ENCODE measurements around the gene GFPT2.

The GFPT2 gene

DNA sequence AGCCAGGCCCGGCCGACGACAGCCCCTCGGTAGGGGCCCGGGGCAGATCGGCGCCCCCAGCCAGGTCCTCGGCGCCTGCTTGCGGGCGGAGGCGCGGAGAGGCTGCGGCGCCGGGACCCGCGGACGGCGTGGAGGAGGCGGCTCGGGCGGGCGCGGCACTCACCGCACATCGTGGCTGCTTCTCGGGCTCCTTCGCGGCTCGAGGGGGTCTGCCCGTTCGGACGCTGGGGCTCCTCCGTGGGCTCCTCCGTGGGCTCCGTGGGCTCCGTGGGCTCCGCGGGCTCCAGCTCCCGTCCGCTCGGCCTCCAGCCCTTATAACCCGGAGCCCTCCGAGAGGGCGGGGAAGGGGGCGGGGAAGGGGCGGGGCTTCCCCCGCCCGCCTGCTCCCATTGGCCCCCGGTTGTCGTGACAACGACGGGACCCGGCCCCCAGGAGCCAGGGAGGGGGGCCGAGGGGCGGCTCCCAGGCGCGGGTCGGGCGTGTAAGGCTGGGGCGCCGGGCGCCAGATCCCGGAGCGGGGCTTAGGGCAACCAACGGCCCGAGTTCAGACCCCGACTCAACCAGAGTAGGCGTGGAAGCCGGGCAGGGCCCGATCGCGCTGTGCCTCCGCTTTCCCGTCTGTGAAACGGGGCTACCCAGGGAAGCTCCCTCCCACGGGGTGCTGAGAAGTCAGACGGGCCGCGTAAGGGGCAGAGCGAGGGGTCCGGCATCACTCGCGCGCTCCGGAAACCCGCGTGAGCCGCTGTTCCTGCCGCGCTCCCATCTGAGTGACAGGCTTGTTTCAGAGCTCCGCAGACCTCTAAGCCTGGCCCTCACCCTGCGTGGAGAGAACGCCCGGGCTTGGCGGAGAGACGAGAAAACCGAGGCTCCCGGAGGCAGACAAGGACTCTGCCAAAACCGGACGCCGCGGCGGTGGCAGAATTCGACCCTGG is at the start of gene GFPT2:
GFPT2 (minus strand) TSS at position 289 of the 932 bp plus-strand sequence; CDS start at position 170, 119 bp downstream.
- no peak for TF ChIP-seq EGR1 (IDR thresholded peaks at IDR 0.05)
- peak; percentile 65; the same call in 1 of the 2 replicates for TF ChIP-seq ZBTB7A (IDR thresholded peaks at IDR 0.05; ENCODE audit: low read depth)
- TF ChIP-seq, protein P1, sequence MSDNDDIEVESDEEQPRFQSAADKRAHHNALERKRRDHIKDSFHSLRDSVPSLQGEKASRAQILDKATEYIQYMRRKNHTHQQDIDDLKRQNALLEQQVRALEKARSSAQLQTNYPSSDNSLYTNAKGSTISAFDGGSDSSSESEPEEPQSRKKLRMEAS (IDR thresholded peaks at IDR 0.05) = 0 out of 2 replicates have a peak, but pooled peaks have one; percentile 12
- TF ChIP-seq TAF1 (IDR thresholded peaks at IDR 0.05; ENCODE audit: low read depth) = 0 out of 2 replicates have a peak, but pooled peaks have one; percentile 34

DNA sequence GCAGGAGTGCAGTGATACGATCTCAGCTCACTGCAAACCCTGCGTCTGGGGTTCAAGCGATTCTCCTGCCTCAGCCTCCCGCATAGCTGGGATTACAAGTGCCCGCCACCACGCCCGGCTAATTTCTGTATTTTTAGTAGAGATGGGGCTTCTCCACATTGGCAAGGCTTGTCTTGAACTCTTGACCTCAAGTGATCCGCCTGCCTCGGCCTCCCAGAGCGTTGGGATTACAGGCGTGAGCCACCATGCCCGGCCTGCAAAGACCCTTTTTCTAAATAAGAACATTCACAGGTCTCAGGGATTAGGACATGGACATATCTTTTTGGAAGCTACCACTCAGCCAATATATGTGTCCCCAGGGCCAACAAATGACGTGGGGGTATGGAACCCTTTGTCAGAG is 49.6 kb upstream of the GFPT2 start:
- TF ChIP-seq, protein P1 (IDR thresholded peaks at IDR 0.05) = no peak
- no peak for TF ChIP-seq YY1 (IDR thresholded peaks at IDR 0.05; ENCODE audit: low read depth)

DNA sequence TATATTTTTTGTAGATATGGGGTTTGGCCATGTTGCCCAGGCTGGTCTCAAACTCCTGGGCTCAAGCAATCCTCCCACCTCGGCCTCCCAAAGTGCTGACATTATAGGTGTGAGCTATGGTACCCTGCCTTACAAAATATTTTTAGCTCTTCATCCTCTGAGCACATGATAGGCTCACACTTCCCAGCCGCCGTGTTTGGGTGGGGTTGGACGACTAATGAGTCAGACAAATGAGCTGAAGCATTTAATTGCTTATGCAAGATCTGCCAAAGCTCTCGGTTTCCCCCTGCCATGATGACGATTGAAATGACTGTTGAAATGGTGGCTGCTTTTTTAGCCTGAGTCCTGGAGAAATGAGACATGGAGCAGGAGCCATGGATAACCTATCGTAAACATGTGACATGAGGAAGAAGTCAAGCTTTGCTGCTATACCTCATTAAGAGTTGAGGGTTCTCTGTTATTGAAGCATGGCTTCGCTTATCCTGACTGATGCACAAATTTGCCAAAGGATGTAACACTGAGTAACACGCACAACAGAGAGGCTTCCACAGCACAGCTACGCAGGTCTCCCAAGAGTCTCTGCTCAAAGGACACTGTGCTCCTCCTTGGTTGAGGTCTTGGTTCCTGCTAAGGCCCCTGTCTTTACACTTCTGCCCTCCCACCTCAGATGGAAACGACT is 48.2 kb upstream of the GFPT2 start:
- TF ChIP-seq FOXM1 (IDR thresholded peaks at IDR 0.05; ENCODE audit: borderline replicate concordance, low read depth) (no peak), CREB1 (IDR thresholded peaks at IDR 0.05; ENCODE audit: low read depth) (no peak), EP300 (IDR thresholded peaks at IDR 0.05; ENCODE audit: borderline replicate concordance) (no peak), NFIC (IDR thresholded peaks at IDR 0.05) (no peak), ZBTB7A (IDR thresholded peaks at IDR 0.05; ENCODE audit: low read depth) (no peak), TCF12 (IDR thresholded peaks at IDR 0.05; ENCODE audit: low read depth) (no peak), TAF1 (IDR thresholded peaks at IDR 0.05; ENCODE audit: low read depth) (no peak), TEAD4 (IDR thresholded peaks at IDR 0.05) (no peak), EGR1 (IDR thresholded peaks at IDR 0.05) (no peak), RAD21 (IDR thresholded peaks at IDR 0.05; ENCODE audit: low read depth) (no peak), YY1 (IDR thresholded peaks at IDR 0.05; ENCODE audit: low read depth) (no peak), CEBPB (IDR thresholded peaks at IDR 0.05) (no peak)
- TF ChIP-seq, protein P2, sequence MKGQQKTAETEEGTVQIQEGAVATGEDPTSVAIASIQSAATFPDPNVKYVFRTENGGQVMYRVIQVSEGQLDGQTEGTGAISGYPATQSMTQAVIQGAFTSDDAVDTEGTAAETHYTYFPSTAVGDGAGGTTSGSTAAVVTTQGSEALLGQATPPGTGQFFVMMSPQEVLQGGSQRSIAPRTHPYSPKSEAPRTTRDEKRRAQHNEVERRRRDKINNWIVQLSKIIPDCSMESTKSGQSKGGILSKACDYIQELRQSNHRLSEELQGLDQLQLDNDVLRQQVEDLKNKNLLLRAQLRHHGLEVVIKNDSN (IDR thresholded peaks at IDR 0.05) = no peak
- TF ChIP-seq, protein P1 (IDR thresholded peaks at IDR 0.05) = no peak

DNA sequence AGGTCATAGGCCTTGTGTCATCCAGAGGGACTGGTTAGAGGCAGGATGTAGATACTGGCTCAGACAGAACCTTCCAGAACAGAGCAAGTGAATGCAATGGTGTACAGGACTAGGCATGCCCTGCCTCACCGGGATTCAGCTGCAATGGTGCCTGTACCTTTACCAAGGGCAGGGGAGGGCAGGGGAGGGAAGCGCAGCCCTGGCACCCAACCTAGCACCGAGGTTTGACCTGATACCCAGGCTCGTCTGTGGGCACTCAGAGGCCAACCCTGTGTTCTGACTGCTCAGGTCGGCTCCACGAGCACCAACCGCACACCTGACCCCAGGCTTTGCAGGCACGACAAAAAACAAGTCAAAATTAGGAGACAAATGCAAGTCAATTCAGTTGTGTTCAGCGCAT is 47.3 kb upstream of the GFPT2 start:
- TF ChIP-seq, protein P1 (IDR thresholded peaks at IDR 0.05) = no peak
- TF ChIP-seq, protein P3, sequence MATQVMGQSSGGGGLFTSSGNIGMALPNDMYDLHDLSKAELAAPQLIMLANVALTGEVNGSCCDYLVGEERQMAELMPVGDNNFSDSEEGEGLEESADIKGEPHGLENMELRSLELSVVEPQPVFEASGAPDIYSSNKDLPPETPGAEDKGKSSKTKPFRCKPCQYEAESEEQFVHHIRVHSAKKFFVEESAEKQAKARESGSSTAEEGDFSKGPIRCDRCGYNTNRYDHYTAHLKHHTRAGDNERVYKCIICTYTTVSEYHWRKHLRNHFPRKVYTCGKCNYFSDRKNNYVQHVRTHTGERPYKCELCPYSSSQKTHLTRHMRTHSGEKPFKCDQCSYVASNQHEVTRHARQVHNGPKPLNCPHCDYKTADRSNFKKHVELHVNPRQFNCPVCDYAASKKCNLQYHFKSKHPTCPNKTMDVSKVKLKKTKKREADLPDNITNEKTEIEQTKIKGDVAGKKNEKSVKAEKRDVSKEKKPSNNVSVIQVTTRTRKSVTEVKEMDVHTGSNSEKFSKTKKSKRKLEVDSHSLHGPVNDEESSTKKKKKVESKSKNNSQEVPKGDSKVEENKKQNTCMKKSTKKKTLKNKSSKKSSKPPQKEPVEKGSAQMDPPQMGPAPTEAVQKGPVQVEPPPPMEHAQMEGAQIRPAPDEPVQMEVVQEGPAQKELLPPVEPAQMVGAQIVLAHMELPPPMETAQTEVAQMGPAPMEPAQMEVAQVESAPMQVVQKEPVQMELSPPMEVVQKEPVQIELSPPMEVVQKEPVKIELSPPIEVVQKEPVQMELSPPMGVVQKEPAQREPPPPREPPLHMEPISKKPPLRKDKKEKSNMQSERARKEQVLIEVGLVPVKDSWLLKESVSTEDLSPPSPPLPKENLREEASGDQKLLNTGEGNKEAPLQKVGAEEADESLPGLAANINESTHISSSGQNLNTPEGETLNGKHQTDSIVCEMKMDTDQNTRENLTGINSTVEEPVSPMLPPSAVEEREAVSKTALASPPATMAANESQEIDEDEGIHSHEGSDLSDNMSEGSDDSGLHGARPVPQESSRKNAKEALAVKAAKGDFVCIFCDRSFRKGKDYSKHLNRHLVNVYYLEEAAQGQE (IDR thresholded peaks at IDR 0.05; ENCODE audit: low read depth) = no peak
- no peak for TF ChIP-seq NFIC (IDR thresholded peaks at IDR 0.05)
- TF ChIP-seq EP300 (IDR thresholded peaks at IDR 0.05; ENCODE audit: borderline replicate concordance) = no peak
- TF ChIP-seq, protein P2 (IDR thresholded peaks at IDR 0.05) = no peak
- TF ChIP-seq TAF1 (IDR thresholded peaks at IDR 0.05; ENCODE audit: low read depth) = no peak
- no peak for TF ChIP-seq CREB1 (IDR thresholded peaks at IDR 0.05; ENCODE audit: low read depth)
- no peak for TF ChIP-seq TCF12 (IDR thresholded peaks at IDR 0.05; ENCODE audit: low read depth)
- no peak for TF ChIP-seq FOXM1 (IDR thresholded peaks at IDR 0.05; ENCODE audit: borderline replicate concordance, low read depth)
- no peak for TF ChIP-seq YY1 (IDR thresholded peaks at IDR 0.05; ENCODE audit: low read depth)
- no peak for TF ChIP-seq RAD21 (IDR thresholded peaks at IDR 0.05; ENCODE audit: low read depth)
- TF ChIP-seq TEAD4 (IDR thresholded peaks at IDR 0.05) = no peak

DNA sequence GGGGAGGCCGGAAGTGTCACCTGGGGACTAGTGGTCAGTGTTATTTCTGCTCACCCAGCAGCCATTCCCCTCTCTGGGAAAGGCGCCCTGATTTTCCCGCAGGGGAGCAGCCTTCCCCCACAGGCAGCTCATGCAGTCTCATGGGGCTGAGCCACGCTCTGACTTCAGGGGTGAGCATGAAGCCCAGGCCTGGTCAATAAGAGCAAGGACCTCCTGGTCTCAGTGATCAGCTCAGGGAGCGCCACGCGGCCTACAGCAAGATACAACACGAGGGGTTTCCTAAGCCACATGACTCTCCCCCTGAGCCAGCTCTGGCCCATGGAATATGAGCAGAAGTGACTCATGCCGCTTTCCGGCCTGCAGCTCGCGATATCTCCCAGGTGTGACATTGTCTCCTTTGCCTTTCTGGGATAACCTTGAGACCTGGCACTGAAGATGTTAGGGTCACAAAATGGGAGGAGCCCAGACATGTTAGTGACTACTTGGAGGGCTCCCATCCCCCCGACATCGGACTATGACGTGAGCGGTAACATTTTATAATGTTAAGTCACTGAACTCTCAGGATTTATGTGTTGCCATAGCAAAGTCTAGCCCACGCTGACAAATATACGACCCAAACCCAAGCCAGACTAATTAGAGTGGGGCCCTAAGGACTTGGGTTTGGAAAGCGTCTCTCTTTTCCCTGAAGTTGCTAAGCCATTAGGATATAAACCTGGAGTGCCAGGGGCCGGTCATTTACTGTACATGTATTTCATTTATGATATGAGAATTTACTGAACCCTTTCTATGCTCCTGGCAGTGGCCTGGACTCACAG is 46.5 kb upstream of the GFPT2 start:
- TF ChIP-seq RAD21 (IDR thresholded peaks at IDR 0.05; ENCODE audit: low read depth) = no peak
- TF ChIP-seq, protein P3 (IDR thresholded peaks at IDR 0.05; ENCODE audit: low read depth) = no peak
- TF ChIP-seq ZBTB7A (IDR thresholded peaks at IDR 0.05; ENCODE audit: low read depth) = no peak
- no peak for TF ChIP-seq CEBPB (IDR thresholded peaks at IDR 0.05)
- TF ChIP-seq TCF12 (IDR thresholded peaks at IDR 0.05; ENCODE audit: low read depth) = no peak
- TF ChIP-seq EP300 (IDR thresholded peaks at IDR 0.05; ENCODE audit: borderline replicate concordance) = no peak
- no peak for TF ChIP-seq CREB1 (IDR thresholded peaks at IDR 0.05; ENCODE audit: low read depth)
- TF ChIP-seq YY1 (IDR thresholded peaks at IDR 0.05; ENCODE audit: low read depth) = no peak
- TF ChIP-seq, protein P2 (IDR thresholded peaks at IDR 0.05) = no peak
- TF ChIP-seq NFIC (IDR thresholded peaks at IDR 0.05) = no peak
- no peak for TF ChIP-seq TEAD4 (IDR thresholded peaks at IDR 0.05)
- no peak for TF ChIP-seq EGR1 (IDR thresholded peaks at IDR 0.05)
- TF ChIP-seq FOXM1 (IDR thresholded peaks at IDR 0.05; ENCODE audit: borderline replicate concordance, low read depth) = no peak
- TF ChIP-seq TAF1 (IDR thresholded peaks at IDR 0.05; ENCODE audit: low read depth) = no peak
- TF ChIP-seq, protein P1 (IDR thresholded peaks at IDR 0.05) = no peak
